ENCODE measurements around the gene PTPN11. TPM values are rescaled to one million over a fixed set of nuclear protein-coding genes. Genes with fewer than 3 reads are reported as not detected.

PTPN11 gene
- total and polyA plus RNA-seq, 2 of the 13 experiments (the other 11 are each of a cell fraction or from before 2014, with no cell fraction given) = 30.0 to 63.5 TPM

- peak; percentile 78 for TF ChIP-seq ZNF687 (CRISPR knock-in tag; IDR thresholded peaks at IDR 0.05)
- no peak for TF ChIP-seq FOSL1 (CRISPR knock-in tag; IDR thresholded peaks at IDR 0.05; ENCODE audit: borderline replicate concordance)
- TF ChIP-seq NR0B2 (CRISPR knock-in tag; IDR thresholded peaks at IDR 0.05) = no peak; the same call in 1 of the 2 replicates
- TF ChIP-seq FOXA1 (IDR thresholded peaks at IDR 0.05) = no peak
- TF ChIP-seq FOXA1 (CRISPR knock-in tag; IDR thresholded peaks at IDR 0.05) = 0 out of 2 replicates have a peak, but pooled peaks have one; percentile 24
- TF ChIP-seq ZNF253 (CRISPR knock-in tag; IDR thresholded peaks at IDR 0.05; ENCODE audit: borderline replicate concordance) = no peak
- TF ChIP-seq ZFYVE20 (CRISPR knock-in tag; IDR thresholded peaks at IDR 0.05; ENCODE audit: borderline replicate concordance, low read depth) = no peak
- no peak for TF ChIP-seq ZNF318 (CRISPR knock-in tag; IDR thresholded peaks at IDR 0.05)
- TF ChIP-seq ZHX1 (CRISPR knock-in tag; IDR thresholded peaks at IDR 0.05; ENCODE audit: low read depth) = 0 out of 2 replicates have a peak, but pooled peaks have one; percentile 75
- peak; percentile 78 for TF ChIP-seq ZNF777 (CRISPR knock-in tag; IDR thresholded peaks at IDR 0.05)
- TF ChIP-seq CBX5 (CRISPR knock-in tag; IDR thresholded peaks at IDR 0.05; ENCODE audit: borderline replicate concordance) = peak; percentile 65; the same call in 1 of the 2 replicates
- no peak for TF ChIP-seq ZMYM2 (CRISPR knock-in tag; IDR thresholded peaks at IDR 0.05)
- no peak for TF ChIP-seq ZNF317 (CRISPR knock-in tag; IDR thresholded peaks at IDR 0.05)
Observed at GRCh38 chr12:112418608-112419296, at the start of gene PTPN11 (continued).
